Measurements from ENCODE around the gene SLF2. TPM values are rescaled to one million over a fixed set of nuclear protein-coding genes. Genes with fewer than 3 reads are reported as not detected.

Gene SLF2
- total and polyA plus RNA-seq, 11 donors = 7.5 to 26.9 (median 16.2) TPM

DNA sequence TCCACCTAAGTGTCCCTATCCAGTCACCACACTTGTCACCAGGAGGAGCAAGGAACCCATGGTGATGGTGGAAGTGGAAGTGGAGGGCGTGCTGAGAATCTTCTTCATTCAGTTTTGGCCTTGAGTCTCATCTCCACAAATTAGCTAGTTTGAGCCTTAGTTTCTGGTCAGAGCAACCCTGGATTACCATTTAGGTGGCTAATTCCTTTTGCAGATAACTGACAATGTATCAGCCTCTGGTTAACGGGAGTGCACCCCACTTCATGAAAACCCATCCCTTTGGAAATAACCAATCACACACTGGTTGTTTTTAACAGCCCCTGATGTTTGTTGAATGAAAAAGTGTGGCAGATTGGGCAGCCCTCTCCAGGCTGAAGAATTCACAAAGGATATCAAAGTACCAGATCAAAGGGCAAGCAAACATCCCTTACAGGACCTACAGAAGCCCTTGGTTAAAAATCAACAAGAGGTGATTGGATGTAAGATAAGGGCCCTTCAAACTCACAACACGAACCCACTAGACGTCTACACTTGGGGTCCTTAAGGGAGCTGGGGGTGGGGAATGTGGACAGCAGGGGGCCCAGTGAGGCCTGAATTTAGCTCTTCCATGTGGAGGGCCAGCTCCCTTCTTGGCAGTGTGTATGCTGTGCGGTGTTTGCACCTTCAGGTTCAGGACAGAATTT lies 37.1 kb upstream of the SLF2 start:
- H3K9me3 ChIP-seq = no peaks in the 10 kb centered on the region
- peaks cover 0 to 51% (median 17%) of the 10 kb centered on the region in 9 donors for H3K27me3 ChIP-seq
- no peak for ATAC-seq
- intact Hi-C loops (cut with DNase I) = loop anchor here (5.0 to 10.0 kb wide), 9 partner anchors 201 to 541 kb away; partner anchors contain the start of gene PKD2L1 (in 1 of the 10)
- WGBS, 4 donors = 51 to 70% (median 60%) methylated on average over 5 of the region's 5 CpGs
- H3K36me3 ChIP-seq = no peaks in the 10 kb centered on the region
- TF ChIP-seq POLR2A (IDR thresholded peaks at IDR 0.05) = no peak
- TF ChIP-seq, protein P1, sequence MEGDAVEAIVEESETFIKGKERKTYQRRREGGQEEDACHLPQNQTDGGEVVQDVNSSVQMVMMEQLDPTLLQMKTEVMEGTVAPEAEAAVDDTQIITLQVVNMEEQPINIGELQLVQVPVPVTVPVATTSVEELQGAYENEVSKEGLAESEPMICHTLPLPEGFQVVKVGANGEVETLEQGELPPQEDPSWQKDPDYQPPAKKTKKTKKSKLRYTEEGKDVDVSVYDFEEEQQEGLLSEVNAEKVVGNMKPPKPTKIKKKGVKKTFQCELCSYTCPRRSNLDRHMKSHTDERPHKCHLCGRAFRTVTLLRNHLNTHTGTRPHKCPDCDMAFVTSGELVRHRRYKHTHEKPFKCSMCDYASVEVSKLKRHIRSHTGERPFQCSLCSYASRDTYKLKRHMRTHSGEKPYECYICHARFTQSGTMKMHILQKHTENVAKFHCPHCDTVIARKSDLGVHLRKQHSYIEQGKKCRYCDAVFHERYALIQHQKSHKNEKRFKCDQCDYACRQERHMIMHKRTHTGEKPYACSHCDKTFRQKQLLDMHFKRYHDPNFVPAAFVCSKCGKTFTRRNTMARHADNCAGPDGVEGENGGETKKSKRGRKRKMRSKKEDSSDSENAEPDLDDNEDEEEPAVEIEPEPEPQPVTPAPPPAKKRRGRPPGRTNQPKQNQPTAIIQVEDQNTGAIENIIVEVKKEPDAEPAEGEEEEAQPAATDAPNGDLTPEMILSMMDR (IDR thresholded peaks at IDR 0.05) = no peak
- DNase-seq = no peak
- H3K4me3 ChIP-seq = no peak overlapping the region
- peaks cover 0 to 2% (median 0%) of the 10 kb centered on the region in 12 donors for H3K4me1 ChIP-seq
- H3K27ac ChIP-seq = no peak overlapping the region

DNA sequence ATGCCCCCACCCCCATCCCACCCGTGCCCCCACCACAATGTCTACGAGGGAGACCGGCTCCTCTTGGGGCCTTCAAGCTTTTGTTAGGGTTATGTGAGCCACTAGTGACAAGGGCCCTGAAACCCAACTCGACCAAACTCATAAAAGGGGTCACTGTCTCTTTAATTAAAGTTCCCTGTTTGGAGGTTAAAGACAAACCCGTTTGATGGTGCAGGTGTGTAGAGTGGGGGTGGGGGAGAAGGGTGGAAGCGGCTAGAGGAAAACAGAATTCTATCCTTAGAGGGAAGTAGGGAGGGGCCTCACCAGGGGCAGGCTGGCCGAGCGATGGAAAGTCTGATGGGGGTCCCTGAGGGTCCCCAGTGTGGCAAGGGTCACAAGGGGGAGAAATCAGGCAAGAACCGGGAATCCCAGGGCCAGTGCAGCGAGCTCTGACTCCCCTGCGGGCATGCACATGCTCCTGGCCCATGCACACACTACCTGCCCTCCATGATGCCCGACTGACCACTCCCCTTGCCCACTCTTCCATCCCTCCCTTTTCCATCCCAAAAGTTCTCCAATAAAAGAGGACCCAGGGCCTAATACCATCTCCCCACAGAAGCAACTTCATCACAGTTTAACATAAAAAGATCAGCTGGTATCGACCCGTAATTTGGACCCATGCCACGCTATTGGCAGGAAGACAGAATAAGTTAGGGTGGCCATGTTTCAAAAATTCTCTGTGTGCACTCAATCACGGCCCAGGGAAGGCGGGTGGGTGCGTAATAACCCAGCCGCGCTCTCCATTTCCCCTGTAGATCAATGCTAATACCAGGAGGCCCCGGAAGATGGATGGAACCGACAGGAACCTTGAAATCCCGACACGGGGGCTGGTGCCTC lies 35.9 kb upstream of the SLF2 start:
- DNase-seq (no peak), ATAC-seq (no peak)
- TF ChIP-seq POLR2A (IDR thresholded peaks at IDR 0.05) = no peak
- TF ChIP-seq, protein P1 (IDR thresholded peaks at IDR 0.05) = no peak
- Histone ChIP-seq H3K4me3 (no peak overlapping the region), H3K36me3 (no peaks in the 10 kb centered on the region), H3K27me3 (peaks cover 0 to 51% (median 17%) of the 10 kb centered on the region in 9 donors), H3K27ac (no peak overlapping the region), H3K4me1 (peaks cover 0 to 4% (median 0%) of the 10 kb centered on the region in 12 donors), H3K9me3 (no peaks in the 10 kb centered on the region)
- 55 to 63% (median 59%) methylated on average over 24 of the region's 24 CpGs for WGBS, 4 donors
- intact Hi-C loops (cut with DNase I) = loop anchor here (5.0 to 10.0 kb wide), 9 partner anchors 202 to 542 kb away; partner anchors contain the start of gene PKD2L1 (in 1 of the 10)

DNA sequence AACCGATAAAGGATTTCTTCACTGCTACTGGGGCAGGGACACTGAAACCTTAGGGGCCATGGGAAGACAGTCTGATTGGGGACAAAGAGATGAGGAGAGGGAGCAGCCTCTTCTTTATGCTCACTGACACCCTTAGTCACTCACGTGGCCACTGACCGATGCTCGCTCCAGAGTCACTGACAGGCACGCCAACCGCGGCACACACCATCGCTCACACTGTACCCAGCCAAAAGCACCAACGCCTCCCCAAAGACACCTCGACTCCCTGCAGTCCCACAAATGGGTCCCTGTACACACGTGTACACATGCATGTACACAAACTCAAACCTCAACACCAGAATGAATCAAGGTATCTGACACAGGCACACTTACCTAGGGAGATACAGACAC lies 35.3 kb upstream of the SLF2 start:
- Histone ChIP-seq H3K36me3 (no peaks in the 10 kb centered on the region), H3K4me3 (no peak overlapping the region), H3K27ac (no peak overlapping the region), H3K27me3 (peaks cover 0 to 48% (median 17%) of the 10 kb centered on the region in 9 donors), H3K4me1 (peaks cover 0 to 10% (median 0%) of the 10 kb centered on the region in 12 donors), H3K9me3 (no peaks in the 10 kb centered on the region)
- TF ChIP-seq, protein P1 (IDR thresholded peaks at IDR 0.05) = no peak
- TF ChIP-seq POLR2A (IDR thresholded peaks at IDR 0.05) = no peak
- no peak for DNase-seq
- intact Hi-C loops (cut with DNase I) = loop anchor here (5.0 to 10.0 kb wide), 9 partner anchors 203 to 543 kb away; partner anchors contain the start of gene PKD2L1 (in 1 of the 10)
- WGBS, 4 donors = 79 to 89% (median 85%) methylated on average over 11 of the region's 11 CpGs
- ATAC-seq = no peak
